Breast epithelium (tissue), 3 donors: ENCODE results near the gene ARHGEF28.

ENCODE experiments used
- POLR2A ChIP-seq: fragments of 450-650 bp; IDR thresholded peaks from one replicate; pipeline ENCODE4 v1.6.1; 2016; ENCODE audit warnings: antibody characterized with exemption, mild to moderate bottlenecking, moderate library complexity
- TF ChIP-seq, protein P1 (sequence below), 3 donors: fragments of 450-650 bp; IDR thresholded peaks; one replicate each; pipeline ENCODE4 v1.5.1; 2016 to 2017; ENCODE audit warnings: antibody characterized with exemption in 3 of 3, mild to moderate bottlenecking in 3 of 3, moderate library complexity in 3 of 3

DNA sequence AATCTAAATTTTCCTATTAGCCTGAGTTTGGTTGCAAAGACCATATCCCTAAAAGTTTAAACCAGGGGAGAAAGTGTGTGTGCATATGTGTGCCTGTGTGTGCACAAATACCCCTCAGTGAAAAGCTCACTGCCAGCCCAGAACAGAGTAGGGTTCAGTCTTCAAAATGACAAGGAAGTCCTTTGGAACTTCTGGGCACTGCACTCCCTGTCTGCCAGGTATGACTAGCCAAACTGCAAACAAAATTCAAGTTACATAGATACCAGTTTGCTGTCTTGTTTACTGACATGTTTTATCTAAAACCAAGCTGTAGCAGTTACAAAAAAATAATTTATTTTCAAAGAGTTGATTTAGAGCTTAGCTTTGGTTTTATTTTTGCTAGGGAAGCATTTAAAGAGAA is 100.1 kb downstream of the ARHGEF28 start:
- no peak for TF ChIP-seq POLR2A
- TF ChIP-seq, protein P1, sequence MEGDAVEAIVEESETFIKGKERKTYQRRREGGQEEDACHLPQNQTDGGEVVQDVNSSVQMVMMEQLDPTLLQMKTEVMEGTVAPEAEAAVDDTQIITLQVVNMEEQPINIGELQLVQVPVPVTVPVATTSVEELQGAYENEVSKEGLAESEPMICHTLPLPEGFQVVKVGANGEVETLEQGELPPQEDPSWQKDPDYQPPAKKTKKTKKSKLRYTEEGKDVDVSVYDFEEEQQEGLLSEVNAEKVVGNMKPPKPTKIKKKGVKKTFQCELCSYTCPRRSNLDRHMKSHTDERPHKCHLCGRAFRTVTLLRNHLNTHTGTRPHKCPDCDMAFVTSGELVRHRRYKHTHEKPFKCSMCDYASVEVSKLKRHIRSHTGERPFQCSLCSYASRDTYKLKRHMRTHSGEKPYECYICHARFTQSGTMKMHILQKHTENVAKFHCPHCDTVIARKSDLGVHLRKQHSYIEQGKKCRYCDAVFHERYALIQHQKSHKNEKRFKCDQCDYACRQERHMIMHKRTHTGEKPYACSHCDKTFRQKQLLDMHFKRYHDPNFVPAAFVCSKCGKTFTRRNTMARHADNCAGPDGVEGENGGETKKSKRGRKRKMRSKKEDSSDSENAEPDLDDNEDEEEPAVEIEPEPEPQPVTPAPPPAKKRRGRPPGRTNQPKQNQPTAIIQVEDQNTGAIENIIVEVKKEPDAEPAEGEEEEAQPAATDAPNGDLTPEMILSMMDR (IDR thresholded peaks at IDR 0.05), result no peak
